H9 (cell line): ENCODE results near the gene STK31. TPM values are rescaled to one million over a fixed set of nuclear protein-coding genes. Genes with fewer than 3 reads are reported as not detected.

Experiments
- DNase-seq: peaks from one replicate; pipeline ENCODE4 v3.0.0-alpha.2; 2017
- H2AFZ ChIP-seq: one replicate; pipeline ENCODE4 v1.6.1; 2013; ENCODE audit warnings: mild to moderate bottlenecking, low read length, control low read depth, moderate library complexity
- H2AK5ac ChIP-seq: 2 replicates; pipeline ENCODE4 v1.6.1; 2013; ENCODE audit warnings: low read length, control low read depth, mixed read lengths; ENCODE audit not compliant: insufficient read length
- H2BK120ac ChIP-seq: one replicate; pipeline ENCODE4 v1.6.1; 2013; ENCODE audit warnings: low read depth, mild to moderate bottlenecking, low read length, control low read depth, inconsistent platforms; ENCODE audit not compliant: poor library complexity, severe bottlenecking
- H2BK12ac ChIP-seq: 2 replicates; pipeline ENCODE4 v1.6.1; 2013; ENCODE audit warnings: low read length, control low read depth, mixed read lengths, low read depth; ENCODE audit not compliant: insufficient read length
- H2BK15ac ChIP-seq: 2 replicates; pipeline ENCODE4 v1.6.1; 2013; ENCODE audit warnings: low read depth, low read length, control low read depth
- H2BK20ac ChIP-seq: one replicate; pipeline ENCODE4 v1.6.1; 2013; ENCODE audit warnings: low read depth, mild to moderate bottlenecking, low read length, control low read depth, inconsistent platforms; ENCODE audit not compliant: poor library complexity, severe bottlenecking
- H2BK5ac ChIP-seq: 2 replicates; pipeline ENCODE4 v1.6.1; 2013; ENCODE audit warnings: low read length, control low read depth, mixed read lengths; ENCODE audit not compliant: insufficient read length
- H3K14ac ChIP-seq: 2 replicates; pipeline ENCODE4 v1.6.1; 2013; ENCODE audit warnings: low read length, control low read depth; ENCODE audit not compliant: insufficient read depth
- H3K18ac ChIP-seq: 2 replicates; pipeline ENCODE4 v1.6.1; 2013; ENCODE audit warnings: low read depth, mild to moderate bottlenecking, mixed read lengths, low read length, control low read depth; ENCODE audit not compliant: insufficient read length
- H3K23ac ChIP-seq: 2 replicates; pipeline ENCODE4 v1.6.1; 2013; ENCODE audit warnings: low read length, control low read depth, mixed read lengths, low read depth; ENCODE audit not compliant: insufficient read length
- H3K23me2 ChIP-seq: 2 replicates; pipeline ENCODE4 v1.6.1; 2013; ENCODE audit warnings: low read depth, mild to moderate bottlenecking, mixed read lengths, low read length, control low read depth; ENCODE audit not compliant: insufficient read length, poor library complexity, severe bottlenecking
- H3K27ac ChIP-seq: 2 replicates; pipeline ENCODE4 v1.5.1; 2013; ENCODE audit warnings: low read length, control low read depth, mixed read lengths, low read depth; ENCODE audit not compliant: insufficient read length
- H3K27me3 ChIP-seq: 2 replicates; pipeline ENCODE4 v1.6.1; 2013; ENCODE audit warnings: low read length, control low read depth, inconsistent platforms; ENCODE audit not compliant: insufficient read depth
- H3K4ac ChIP-seq: 2 replicates; pipeline ENCODE4 v1.6.1; 2013; ENCODE audit warnings: low read depth, mild to moderate bottlenecking, control low read depth, inconsistent platforms, low read length, moderate library complexity
- H3K4me1 ChIP-seq: 2 replicates; pipeline ENCODE4 v1.6.1; 2013; ENCODE audit warnings: low read length, control low read depth, inconsistent platforms; ENCODE audit not compliant: insufficient read depth
- H3K4me2 ChIP-seq: 2 replicates; pipeline ENCODE4 v1.6.1; 2013; ENCODE audit warnings: low read length, control low read depth, mixed read lengths; ENCODE audit not compliant: insufficient read length, insufficient read depth
- H3K56ac ChIP-seq: 2 replicates; pipeline ENCODE4 v1.6.1; 2013; ENCODE audit warnings: low read depth, mild to moderate bottlenecking, mixed read lengths, low read length, control low read depth; ENCODE audit not compliant: insufficient read length
- H3K79me1 ChIP-seq: 2 replicates; pipeline ENCODE4 v1.6.1; 2013; ENCODE audit warnings: low read depth, mild to moderate bottlenecking, moderate library complexity, low read length, control low read depth, inconsistent platforms; ENCODE audit not compliant: insufficient read depth, poor library complexity, severe bottlenecking
- H3K79me2 ChIP-seq: 2 replicates; pipeline ENCODE4 v1.6.1; 2013; ENCODE audit warnings: low read length, control low read depth, inconsistent platforms; ENCODE audit not compliant: insufficient read depth
- H3K9ac ChIP-seq: 2 replicates; pipeline ENCODE4 v1.6.1; 2013; ENCODE audit warnings: low read length, control low read depth, mixed read lengths; ENCODE audit not compliant: insufficient read length; ENCODE audit errors: extremely low read depth
- H3K9me3 ChIP-seq: one replicate; pipeline ENCODE4 v1.6.1; 2013; ENCODE audit warnings: low read depth, low read length, inconsistent platforms; ENCODE audit not compliant: control insufficient read depth
- H3T11ph ChIP-seq: one replicate; pipeline ENCODE4 v1.6.1; 2013; ENCODE audit warnings: mild to moderate bottlenecking, low read length, control low read depth, inconsistent platforms
- H4K20me1 ChIP-seq: one replicate; pipeline ENCODE4 v1.6.1; 2013; ENCODE audit not compliant: control insufficient read depth, insufficient read length, insufficient read depth
- H4K5ac ChIP-seq: 2 replicates; pipeline ENCODE4 v1.6.1; 2013; ENCODE audit warnings: low read depth, mild to moderate bottlenecking, mixed read lengths, low read length, control low read depth; ENCODE audit not compliant: insufficient read length
- H4K8ac ChIP-seq: replicated peaks from 2 replicates; pipeline ENCODE4 v1.6.1; 2013; ENCODE audit warnings: low read length, control low read depth, mixed read lengths, low read depth; ENCODE audit not compliant: insufficient read length
- H4K91ac ChIP-seq: 2 replicates; pipeline ENCODE4 v1.6.1; 2013; ENCODE audit warnings: low read depth, mild to moderate bottlenecking, moderate library complexity, mixed read lengths, low read length, control low read depth; ENCODE audit not compliant: insufficient read length
- H3K27ac Mint-ChIP-seq, 3 experiments: 2 replicates in 2 of 3; 3 replicates in 1 of 3; pipeline ENCODE4 v1.8.0; 2020 to 2021; ENCODE audit warnings: mixed read lengths in 3 of 3, mild to moderate bottlenecking in 1 of 3, moderate library complexity in 1 of 3
- H3K27me3 Mint-ChIP-seq: 2 replicates; pipeline ENCODE4 v1.8.0; 2021; ENCODE audit warnings: low read depth, mild to moderate bottlenecking, moderate library complexity, mixed read lengths
- H3K36me3 Mint-ChIP-seq, 3 experiments: 2 replicates in 2 of 3; 3 replicates in 1 of 3; pipeline ENCODE4 v1.8.0; 2020 to 2021; ENCODE audit warnings: low read depth in 3 of 3, mixed read lengths in 3 of 3; ENCODE audit not compliant: insufficient read depth in 1 of 3
- H3K4me1 Mint-ChIP-seq, 2 experiments: 2 replicates each; pipeline ENCODE4 v1.8.0; 2020; ENCODE audit warnings: mixed read lengths in 2 of 2
- H3K4me3 Mint-ChIP-seq, 2 experiments: 2 replicates in 1 of 2; 3 replicates in 1 of 2; pipeline ENCODE4 v1.8.0; 2020 to 2021; ENCODE audit warnings: mild to moderate bottlenecking in 2 of 2, mixed read lengths in 2 of 2, moderate library complexity in 1 of 2
- H3K9me3 Mint-ChIP-seq, 2 experiments: 2 replicates in 1 of 2; 3 replicates in 1 of 2; pipeline ENCODE4 v1.8.0; 2020; ENCODE audit warnings: mild to moderate bottlenecking in 2 of 2, mixed read lengths in 2 of 2, moderate library complexity in 1 of 2
- CTCF ChIP-seq: fragments of 200-600 bp; sonication (generic); conservative IDR thresholded peaks from 3 replicates; pipeline ENCODE4 v1.8.0; 2021; ENCODE audit warnings: antibody characterized with exemption, mild to moderate bottlenecking
- WGBS: extraction: QIAGEN DNeasy Blood & Tissue Kit; methylation state at CpG from one replicate; pipeline ENCODE4 v1.1.7; 2013; ENCODE audit warnings: missing lambda C conversion rate, low lambda C conversion rate, mixed read lengths; ENCODE audit not compliant: insufficient read length; ENCODE audit errors: extremely low coverage; 5-methylcytosine and 5-hydroxymethylcytosine counted together
- total RNA-seq: library from RNA; stranded (reverse); gene quantifications from 2 replicates; pipeline ENCODE4 v1.2.1, GENCODE V29; 2021

STK31 gene
- total RNA-seq, 1 experiment from 2014 or later, result 0.24 TPM

- H2BK120ac ChIP-seq, result no peak overlapping the region
- H3K4me2 ChIP-seq, result no peak overlapping the region
- no peak overlapping the region for H3K18ac ChIP-seq
- TF ChIP-seq CTCF, result no peak
- Mint-ChIP-seq H3K4me3 (no peak overlapping the region), H3K9me3 (peaks cover 7 to 12% of the 10 kb centered on the region in 2 experiments; a peak in 4 of 5 replicates), H3K27me3 (no peaks in the 10 kb centered on the region), H3K4me1 (peaks cover 0 to 2% of the 10 kb centered on the region in 2 experiments; a peak in 1 of 4 replicates), H3K36me3 (peaks cover 32 to 38% (median 37%) of the 10 kb centered on the region in 3 experiments), H3K27ac (no peak overlapping the region)
- H3K4me1 ChIP-seq, result no peaks in the 10 kb centered on the region
- H2BK12ac ChIP-seq, result no peak overlapping the region
- H2BK20ac ChIP-seq, result no peak overlapping the region
- no peak overlapping the region for H2AK5ac ChIP-seq
- no peak overlapping the region for H4K8ac ChIP-seq
- no peak overlapping the region for H2BK5ac ChIP-seq
- no peak for DNase-seq
- no peak overlapping the region for H3K23ac ChIP-seq
- H3K4ac ChIP-seq, result no peak overlapping the region
- H4K20me1 ChIP-seq, result no peaks in the 10 kb centered on the region
- H3K9ac ChIP-seq, result no peak overlapping the region
- H3T11ph ChIP-seq, result no peak overlapping the region
- no peaks in the 10 kb centered on the region for H3K79me1 ChIP-seq
- no peak overlapping the region for H3K27ac ChIP-seq
- H3K9me3 ChIP-seq, result peaks cover 8% of the 10 kb centered on the region
- WGBS, result no CpG with 5 or more reads among the region's 4 CpGs
- no peak overlapping the region for H2AFZ ChIP-seq
- no peak overlapping the region for H2BK15ac ChIP-seq
- no peaks in the 10 kb centered on the region for H3K23me2 ChIP-seq
- no peak overlapping the region for H3K56ac ChIP-seq
- no peak overlapping the region for H3K14ac ChIP-seq
- no peak overlapping the region for H4K91ac ChIP-seq
- H4K5ac ChIP-seq, result no peak overlapping the region
- no peaks in the 10 kb centered on the region for H3K79me2 ChIP-seq
- no peaks in the 10 kb centered on the region for H3K27me3 ChIP-seq
These were observed 10.0 kb upstream of the STK31 start for GRCh38 chr7:23700046-23700445.
